Mammary epithelial cell (primary cell): ENCODE results near the gene ALG2.

Source experiments
- EZH2 ChIP-seq: IDR thresholded peaks from 2 replicates; pipeline ENCODE4 v1.6.1; 2012; ENCODE audit warnings: low read length, inconsistent platforms, borderline replicate concordance
- TF ChIP-seq, protein P1 (sequence below), 2 donors: IDR thresholded peaks in 1 of 2; conservative IDR thresholded peaks in 1 of 2; 2 replicates each; pipeline ENCODE4 v1.5.1; 2011 to 2012; ENCODE audit warnings: inconsistent platforms in 2 of 2, low read length in 2 of 2, mild to moderate bottlenecking in 2 of 2, control low read depth in 1 of 2, low read depth in 1 of 2; ENCODE audit not compliant: insufficient read depth in 1 of 2; ENCODE audit errors: extremely low read depth in 1 of 2

GRCh38 chr9:99220011-99220410 lies 1.7 kb downstream of the ALG2 start:
- TF ChIP-seq EZH2 = no peak
- TF ChIP-seq, protein P1, sequence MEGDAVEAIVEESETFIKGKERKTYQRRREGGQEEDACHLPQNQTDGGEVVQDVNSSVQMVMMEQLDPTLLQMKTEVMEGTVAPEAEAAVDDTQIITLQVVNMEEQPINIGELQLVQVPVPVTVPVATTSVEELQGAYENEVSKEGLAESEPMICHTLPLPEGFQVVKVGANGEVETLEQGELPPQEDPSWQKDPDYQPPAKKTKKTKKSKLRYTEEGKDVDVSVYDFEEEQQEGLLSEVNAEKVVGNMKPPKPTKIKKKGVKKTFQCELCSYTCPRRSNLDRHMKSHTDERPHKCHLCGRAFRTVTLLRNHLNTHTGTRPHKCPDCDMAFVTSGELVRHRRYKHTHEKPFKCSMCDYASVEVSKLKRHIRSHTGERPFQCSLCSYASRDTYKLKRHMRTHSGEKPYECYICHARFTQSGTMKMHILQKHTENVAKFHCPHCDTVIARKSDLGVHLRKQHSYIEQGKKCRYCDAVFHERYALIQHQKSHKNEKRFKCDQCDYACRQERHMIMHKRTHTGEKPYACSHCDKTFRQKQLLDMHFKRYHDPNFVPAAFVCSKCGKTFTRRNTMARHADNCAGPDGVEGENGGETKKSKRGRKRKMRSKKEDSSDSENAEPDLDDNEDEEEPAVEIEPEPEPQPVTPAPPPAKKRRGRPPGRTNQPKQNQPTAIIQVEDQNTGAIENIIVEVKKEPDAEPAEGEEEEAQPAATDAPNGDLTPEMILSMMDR (conservative IDR thresholded peaks at IDR 0.05 in 1 of 2, IDR thresholded peaks at IDR 0.05 in 1 of 2; ENCODE audit: extremely low read depth in 1 of 2, insufficient read depth in 1 of 2, low read depth in 1 of 2, low read length in 2 of 2) = no peak
